Sigmoid colon (tissue), 4 donors: ENCODE data around the gene GRIK4.

Experiments
- CTCF ChIP-seq, 4 experiments: fragments of 450-650 bp in 3 of 4; fragments of 200-600 bp in 1 of 4; IDR thresholded peaks; one replicate each; pipeline ENCODE4 v1.5.1; 2016 to 2019; ENCODE audit warnings: antibody characterized with exemption in 4 of 4, mild to moderate bottlenecking in 3 of 4, moderate library complexity in 2 of 4
- POLR2A ChIP-seq, 2 donors: fragments of 450-650 bp; IDR thresholded peaks; one replicate each; pipeline ENCODE4 v1.6.1; 2016; ENCODE audit warnings: antibody characterized with exemption in 2 of 2, mild to moderate bottlenecking in 2 of 2, moderate library complexity in 2 of 2
- POLR2AphosphoS5 ChIP-seq, 4 donors: sonication (generic); formaldehyde crosslinking; IDR thresholded peaks; one replicate each; pipeline ENCODE4 v1.6.1; 2017; ENCODE audit warnings: antibody characterized with exemption in 4 of 4

GRCh38 chr11:120869097-120869496 is 357.5 kb downstream of the GRIK4 start:
- TF ChIP-seq CTCF (IDR thresholded peaks at IDR 0.05) (no peak), POLR2AphosphoS5 (IDR thresholded peaks at IDR 0.05) (no peak), POLR2A (IDR thresholded peaks at IDR 0.05) (no peak)
